ENCODE data around the gene OBSCN.

OBSCN gene

DNA sequence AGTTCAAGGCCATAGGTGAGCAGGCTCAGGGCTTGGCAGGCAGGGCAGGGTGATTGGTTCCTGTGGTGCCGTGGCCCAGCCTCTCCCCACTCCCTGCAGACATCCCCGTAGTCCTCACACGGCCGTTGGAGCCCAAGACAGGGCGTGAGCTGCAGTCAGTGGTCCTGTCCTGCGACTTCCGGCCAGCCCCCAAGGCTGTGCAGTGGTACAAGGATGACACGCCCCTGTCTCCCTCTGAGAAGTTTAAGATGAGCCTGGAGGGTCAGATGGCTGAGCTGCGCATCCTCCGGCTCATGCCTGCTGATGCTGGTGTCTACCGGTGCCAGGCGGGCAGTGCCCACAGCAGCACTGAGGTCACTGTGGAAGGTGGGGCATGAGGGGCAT is 71.9 kb downstream of the OBSCN start:
- DNase-seq, result no peak

DNA sequence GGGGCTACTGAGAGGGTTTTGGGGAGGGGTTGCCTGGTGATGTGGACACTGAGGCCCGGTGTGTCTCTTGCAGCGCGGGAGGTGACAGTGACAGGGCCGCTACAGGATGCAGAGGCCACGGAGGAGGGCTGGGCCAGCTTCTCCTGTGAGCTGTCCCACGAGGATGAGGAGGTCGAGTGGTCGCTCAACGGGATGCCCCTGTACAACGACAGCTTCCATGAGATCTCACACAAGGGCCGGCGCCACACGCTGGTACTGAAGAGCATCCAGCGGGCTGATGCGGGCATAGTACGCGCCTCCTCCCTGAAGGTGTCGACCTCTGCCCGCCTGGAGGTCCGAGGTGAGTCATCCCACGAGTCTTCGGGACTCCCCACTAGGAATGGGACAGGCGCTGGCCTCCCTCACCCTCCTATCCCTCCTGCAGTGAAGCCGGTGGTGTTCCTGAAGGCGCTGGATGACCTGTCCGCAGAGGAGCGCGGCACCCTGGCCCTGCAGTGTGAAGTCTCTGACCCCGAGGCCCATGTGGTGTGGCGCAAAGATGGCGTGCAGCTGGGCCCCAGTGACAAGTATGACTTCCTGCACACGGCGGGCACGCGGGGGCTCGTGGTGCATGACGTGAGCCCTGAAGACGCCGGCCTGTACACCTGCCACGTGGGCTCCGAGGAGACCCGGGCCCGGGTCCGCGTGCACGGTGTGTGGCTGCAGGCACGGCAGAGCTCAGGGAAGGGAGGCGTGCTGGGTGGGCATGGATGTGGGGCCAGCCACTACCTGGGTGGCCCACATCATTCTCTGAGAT is 72.5 kb downstream of the OBSCN start:
- DNase-seq, result no peak

DNA sequence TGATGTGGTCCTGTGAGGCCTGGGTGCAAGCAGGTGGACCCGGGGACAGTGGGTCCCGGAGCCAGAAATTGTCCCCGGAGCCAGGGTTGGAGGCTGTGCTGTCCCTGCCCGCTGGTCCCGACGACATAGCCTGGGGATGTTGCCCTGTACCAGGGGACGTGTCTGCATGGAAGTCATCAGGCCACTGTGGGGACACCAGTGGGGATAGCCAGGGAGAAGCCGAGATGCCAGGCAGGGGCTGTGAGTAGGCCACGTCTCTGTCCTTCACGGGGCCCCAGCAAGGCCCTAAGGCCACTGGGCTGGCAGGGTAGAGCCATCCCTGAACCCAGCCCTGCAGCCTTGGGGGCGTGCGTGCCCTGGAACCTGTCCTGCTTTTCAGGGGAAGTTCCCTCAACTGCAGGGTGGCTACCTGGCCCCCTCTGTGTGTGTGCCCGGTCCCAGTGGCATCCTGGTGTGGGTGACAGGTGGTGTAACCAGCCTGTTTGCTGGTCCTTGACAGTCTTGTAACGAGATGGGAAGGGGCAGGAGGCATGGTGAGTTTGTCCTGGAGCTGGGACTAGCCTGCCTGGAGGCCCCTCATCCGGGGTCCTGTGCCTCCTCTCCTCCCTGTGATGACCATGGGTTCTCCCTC is 73.2 kb downstream of the OBSCN start:
- no peak for DNase-seq

DNA sequence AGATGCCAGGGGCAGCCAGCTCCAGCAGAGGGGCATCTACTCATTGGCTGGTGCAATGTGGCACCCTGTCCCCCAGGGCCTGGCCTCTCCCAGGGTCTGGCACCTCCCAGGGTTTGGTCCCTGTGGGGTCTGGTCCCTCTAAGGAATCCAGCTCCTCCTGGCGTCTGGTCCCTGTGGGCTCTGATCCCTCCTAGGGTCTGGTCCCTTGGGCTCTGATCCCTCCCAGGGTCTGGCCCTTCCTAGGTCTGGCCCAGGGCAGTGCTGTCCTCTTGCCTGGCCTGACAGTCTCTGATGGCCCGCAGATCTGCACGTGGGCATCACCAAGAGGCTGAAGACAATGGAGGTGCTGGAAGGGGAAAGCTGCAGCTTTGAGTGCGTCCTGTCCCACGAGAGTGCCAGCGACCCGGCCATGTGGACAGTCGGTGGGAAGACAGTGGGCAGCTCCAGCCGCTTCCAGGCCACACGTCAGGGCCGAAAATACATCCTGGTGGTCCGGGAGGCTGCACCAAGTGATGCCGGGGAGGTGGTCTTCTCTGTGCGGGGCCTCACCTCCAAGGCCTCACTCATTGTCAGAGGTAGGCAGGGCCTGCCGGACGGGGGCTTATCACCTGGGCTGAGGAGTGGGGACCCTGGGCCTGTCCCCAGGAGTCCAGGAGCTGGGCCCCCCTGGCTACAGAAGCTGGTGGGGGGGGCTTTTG is 73.9 kb downstream of the OBSCN start:
- no peak for DNase-seq

DNA sequence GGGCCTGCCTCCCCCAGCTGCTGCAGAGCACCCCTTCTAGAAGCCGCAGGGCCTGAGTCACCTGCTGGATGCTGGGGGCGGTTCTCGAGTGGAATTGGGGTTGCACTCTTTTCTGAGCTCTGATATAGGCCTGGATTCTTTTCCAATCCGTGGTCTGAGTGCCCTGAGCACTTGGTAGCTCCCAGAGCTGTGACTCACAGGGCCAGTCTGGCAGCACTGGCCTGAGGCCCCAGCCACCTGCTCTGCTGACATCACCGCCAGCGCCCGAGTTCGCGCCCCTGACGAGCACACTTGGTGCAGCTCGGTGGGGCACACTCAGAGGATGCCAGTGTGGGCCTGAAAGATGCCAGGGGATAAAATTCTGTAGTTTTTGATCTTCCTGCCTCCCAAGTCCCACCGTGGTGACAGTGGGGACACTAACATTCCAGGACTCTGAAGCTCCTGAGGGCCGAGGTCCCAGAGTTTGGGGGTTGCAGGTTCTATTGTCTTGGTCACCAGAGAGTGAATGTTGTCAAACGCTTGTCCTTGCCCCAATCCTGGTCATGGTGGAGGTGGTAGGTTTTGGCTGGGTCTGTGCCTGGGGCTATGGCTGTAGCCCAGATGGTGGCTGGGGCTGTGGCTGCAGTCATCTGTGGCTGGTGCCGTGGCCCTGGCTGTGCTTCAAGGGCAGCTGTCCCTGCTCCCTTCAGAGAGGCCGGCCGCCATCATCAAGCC is 74.6 kb downstream of the OBSCN start:
- no peak for DNase-seq

DNA sequence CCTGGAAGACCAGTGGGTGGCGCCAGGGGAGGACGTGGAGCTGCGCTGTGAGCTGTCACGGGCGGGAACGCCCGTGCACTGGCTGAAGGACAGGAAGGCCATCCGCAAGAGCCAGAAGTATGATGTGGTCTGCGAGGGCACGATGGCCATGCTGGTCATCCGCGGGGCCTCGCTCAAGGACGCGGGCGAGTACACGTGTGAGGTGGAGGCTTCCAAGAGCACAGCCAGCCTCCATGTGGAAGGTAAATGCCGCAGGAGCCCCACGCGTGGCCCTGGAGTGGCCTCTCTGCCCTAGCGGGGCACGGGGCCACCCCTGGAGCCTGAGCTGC is 75.2 kb downstream of the OBSCN start:
- DNase-seq, result no peak

DNA sequence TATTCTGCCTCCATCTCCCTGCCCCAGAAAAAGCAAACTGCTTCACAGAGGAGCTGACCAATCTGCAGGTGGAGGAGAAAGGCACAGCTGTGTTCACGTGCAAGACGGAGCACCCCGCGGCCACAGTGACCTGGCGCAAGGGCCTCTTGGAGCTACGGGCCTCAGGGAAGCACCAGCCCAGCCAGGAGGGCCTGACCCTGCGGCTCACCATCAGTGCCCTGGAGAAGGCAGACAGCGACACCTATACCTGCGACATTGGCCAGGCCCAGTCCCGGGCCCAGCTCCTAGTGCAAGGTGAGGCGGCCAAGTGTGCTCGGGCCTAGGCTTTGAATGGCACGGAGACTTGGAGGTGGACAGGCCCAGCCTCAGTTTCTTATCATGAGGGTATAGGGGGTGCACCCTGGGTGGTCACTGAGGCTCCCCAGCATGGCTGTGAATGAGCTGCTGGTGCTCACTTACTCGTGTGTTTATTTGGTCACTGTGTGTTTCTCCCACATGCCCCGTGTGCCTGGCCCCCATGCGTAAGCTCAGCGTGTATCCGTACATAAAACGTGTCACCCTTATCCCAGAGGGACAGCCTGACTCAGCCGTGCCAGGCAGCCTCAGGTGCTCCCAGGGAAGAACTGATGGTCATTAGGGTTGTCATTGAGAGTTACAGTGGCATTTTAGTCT is 75.8 kb downstream of the OBSCN start:
- no peak for DNase-seq

DNA sequence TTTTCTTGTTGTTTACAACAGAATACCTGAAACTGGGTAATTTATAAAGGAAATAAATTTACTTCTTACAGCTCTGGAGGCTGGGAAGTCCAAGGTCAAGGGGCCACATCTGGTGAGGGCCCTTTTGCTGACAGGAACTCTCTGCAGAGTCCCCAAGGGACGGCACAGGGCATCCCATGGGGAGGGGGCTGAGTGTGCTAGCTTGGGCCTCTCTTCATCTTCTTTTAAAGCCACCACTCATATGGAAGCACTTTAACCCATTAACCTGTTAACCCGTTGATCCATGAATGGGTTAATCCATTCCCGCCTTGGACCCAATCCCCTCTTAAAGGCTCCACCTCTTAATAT is 76.3 kb downstream of the OBSCN start:
- DNase-seq, result no peak

DNA sequence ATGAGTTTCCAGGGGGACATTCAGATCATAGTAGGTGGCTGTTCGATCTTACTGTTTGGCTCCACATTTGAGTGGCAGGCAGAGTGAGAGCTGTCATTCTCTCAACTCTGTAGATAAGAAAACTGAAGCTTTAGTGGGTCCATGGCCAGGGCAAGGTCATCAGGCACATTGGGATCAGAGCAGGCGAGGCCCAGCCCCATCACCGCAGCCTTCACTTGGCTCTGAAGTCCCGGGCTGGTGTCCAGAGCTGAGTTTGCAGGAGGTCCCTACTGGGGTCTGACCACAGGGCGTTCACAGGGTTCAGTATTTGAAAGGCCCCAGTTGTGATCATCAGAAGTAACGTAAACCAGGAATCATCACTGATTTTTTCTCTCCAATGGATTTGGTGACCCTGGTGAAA is 76.7 kb downstream of the OBSCN start:
- no peak for DNase-seq

DNA sequence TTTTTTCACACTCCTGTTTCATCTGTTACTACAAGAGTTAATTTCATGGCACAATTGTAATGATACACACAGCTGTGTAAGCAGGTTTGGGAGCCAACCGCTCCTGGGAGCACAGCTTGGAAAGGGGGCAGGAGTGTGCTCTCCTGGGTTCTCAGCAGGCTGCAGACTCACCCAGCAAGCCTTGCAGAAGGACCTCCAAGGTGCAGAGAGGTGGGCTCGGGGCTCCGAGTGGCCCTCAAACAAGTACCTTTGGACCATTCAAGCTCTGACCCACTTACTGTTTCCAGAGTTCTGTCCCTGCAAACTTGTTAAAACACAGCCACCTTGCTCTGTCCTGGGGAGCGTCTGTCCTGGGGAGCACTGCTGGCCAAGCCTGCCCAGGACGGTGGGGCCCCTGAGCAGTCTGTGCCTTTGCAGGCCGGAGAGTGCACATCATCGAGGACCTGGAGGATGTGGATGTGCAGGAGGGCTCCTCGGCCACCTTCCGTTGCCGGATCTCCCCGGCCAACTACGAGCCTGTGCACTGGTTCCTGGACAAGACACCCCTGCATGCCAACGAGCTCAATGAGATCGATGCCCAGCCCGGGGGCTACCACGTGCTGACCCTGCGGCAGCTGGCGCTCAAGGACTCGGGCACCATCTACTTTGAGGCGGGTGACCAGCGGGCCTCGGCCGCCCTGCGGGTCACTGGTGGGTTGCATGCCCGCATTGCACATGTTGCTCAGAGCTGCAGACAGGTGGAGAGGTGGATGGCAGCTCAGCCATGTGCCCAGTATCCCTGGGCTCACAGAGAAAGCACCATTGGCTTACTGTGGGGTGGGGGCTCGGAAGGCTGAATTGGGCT is 78.0 kb downstream of the OBSCN start:
- DNase-seq, result no peak

DNA sequence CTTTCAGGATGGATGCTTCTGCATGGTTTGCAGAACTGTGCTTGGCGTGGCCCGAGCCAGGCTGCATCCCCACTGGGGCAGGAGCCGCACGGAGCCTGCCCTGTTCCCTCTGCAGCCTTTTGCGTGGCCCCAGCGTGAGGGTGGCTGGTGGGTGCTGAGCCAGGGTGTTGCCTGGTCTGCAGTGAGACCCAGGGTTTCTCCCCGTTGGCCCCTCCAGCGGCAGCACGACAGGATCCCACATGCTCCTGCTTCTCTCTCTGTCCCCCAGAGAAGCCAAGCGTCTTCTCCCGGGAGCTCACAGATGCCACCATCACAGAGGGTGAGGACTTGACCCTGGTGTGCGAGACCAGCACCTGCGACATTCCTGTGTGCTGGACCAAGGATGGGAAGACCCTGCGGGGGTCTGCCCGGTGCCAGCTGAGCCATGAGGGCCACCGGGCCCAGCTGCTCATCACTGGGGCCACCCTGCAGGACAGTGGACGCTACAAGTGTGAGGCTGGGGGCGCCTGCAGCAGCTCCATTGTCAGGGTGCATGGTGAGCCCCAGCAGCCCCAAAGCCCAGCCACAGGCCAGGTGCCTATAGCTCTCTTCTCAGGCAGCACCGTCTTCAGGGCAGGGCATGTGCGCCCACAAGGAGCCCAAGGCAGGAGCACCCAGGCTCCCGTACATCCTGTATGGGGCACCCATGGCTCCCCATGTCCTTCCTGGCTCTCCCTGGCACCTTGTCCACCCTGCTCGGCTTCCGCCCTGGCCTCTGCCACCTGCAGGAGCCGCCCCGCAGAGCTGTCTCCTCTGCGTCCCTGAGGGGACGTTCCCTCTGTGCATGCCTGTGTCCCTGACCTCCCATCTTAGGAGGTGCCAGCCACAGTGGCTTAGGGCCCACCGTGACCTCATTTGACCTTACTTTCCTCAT is 78.9 kb downstream of the OBSCN start:
- no peak for DNase-seq

DNA sequence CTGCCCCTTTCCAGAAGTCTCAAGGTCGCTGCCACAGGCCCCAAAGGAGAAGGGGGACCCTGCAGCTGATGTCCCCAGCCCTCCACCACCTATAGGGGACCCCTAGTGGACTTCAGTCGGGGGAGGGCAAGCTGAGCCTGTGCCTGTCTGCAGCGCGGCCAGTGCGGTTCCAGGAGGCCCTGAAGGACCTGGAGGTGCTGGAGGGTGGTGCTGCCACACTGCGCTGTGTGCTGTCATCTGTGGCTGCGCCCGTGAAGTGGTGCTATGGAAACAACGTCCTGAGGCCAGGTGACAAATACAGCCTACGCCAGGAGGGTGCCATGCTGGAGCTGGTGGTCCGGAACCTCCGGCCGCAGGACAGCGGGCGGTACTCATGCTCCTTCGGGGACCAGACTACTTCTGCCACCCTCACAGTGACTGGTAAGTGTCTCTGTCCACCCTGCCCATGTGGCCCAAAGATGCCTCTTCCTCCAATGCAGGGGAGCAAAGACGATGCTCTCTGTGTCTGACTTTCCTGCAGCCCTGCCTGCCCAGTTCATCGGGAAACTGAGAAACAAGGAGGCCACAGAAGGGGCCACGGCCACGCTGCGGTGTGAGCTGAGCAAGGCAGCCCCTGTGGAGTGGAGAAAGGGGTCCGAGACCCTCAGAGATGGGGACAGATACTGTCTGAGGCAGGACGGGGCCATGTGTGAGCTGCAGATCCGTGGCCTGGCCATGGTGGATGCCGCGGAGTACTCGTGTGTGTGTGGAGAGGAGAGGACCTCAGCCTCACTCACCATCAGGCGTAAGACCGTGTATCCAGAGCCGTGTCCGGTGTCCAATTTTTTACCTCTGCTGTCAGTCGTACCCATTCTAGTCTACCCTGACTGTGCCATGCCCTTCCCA is 79.9 kb downstream of the OBSCN start:
- DNase-seq, result no peak

DNA sequence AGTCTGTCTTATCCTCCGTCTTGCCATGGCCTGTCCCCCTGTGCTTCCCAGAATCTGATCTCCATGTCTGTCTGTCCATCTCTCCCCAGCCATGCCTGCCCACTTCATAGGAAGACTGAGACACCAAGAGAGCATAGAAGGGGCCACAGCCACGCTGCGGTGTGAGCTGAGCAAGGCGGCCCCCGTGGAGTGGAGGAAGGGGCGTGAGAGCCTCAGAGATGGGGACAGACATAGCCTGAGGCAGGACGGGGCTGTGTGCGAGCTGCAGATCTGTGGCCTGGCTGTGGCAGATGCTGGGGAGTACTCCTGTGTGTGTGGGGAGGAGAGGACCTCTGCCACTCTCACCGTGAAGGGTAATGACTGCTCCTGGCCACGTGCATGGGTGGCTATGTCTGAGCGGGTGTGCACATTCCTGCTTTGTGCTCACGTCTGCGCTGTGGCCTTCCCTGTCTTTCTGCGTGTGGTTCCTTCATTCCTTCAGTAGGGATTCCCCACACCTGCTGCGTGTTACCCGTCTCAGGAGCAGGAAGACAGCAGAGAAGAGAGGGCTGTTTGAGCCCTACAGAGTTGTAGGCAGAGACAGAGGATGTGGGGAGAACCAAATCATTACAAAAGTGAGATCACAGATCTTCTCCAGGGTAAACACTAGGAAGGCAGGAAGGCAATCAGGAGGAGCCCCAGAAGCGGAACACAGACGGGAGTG is 80.8 kb downstream of the OBSCN start:
- DNase-seq, result no peak

DNA sequence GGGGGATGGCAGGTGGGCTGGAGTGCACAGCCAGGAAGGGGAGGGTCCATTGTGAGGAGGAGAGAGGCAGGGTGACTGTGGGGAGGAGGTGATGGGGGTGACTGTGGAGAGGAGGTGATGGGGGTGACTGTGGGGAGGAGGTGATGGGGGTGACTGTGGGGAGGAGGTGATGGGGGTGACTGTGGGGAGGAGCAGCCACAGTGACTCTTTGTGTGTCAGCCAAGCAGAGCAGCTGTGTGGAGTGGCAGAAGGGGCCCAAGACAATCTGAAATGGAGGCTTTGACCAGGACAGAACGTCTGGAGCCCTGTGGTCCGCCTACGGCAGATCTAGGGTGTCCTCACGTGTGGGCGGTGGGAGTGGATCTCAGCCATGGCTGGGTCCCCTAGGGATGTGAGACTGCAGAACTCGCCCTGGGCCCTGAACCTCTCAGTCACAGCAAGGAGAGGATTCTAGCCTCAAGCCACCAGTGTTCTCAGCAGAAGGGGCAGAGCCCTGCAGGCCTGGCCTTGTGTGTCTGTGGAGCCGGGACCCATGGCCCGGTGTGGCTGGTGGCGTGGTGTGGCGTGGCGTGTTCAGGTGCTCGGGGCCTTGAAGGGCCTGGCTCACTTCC is 81.5 kb downstream of the OBSCN start:
- no peak for DNase-seq

DNA sequence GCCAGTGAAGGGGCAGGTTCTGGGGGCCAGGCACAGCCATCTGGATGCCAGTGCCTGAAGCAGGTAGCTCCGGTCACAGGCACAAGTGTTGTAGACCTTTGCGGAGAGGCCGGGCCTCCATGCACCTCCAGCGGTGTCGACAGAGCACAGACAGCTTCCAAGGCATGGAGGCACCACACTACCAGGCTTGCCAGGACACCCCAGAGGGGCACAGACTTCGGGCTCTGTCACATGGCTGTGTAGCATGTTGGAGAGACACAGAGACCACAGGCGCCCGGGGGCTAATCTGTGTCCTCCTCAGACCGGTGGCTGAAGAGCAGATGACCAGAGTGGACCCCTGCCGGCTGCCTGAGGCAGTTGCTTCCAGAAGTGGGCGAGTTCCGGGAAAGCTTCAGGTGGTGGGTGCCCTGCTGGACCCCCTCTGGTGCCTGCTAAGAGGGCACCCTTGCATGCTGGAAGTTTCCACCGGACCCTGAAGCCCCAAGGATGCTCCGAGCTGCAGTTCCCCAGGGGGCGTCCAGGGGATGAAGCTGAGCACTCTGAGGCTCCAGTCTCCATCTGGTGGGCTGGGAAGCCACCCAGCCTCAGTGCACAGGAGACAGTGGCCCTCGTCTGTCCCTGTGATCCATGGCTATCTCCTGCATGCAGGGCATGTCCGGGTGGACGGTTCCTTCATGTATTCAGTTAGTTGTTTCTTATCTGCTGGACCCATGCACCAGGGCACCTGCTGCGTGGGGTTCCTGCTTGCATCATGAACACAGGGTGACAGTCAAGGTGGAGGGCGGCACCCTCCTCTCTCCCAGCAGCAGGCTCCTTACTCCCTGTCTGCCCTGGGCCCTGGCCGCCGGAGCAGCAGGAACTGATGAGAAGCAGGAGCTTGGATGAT is 82.4 kb downstream of the OBSCN start:
- no peak for DNase-seq

DNA sequence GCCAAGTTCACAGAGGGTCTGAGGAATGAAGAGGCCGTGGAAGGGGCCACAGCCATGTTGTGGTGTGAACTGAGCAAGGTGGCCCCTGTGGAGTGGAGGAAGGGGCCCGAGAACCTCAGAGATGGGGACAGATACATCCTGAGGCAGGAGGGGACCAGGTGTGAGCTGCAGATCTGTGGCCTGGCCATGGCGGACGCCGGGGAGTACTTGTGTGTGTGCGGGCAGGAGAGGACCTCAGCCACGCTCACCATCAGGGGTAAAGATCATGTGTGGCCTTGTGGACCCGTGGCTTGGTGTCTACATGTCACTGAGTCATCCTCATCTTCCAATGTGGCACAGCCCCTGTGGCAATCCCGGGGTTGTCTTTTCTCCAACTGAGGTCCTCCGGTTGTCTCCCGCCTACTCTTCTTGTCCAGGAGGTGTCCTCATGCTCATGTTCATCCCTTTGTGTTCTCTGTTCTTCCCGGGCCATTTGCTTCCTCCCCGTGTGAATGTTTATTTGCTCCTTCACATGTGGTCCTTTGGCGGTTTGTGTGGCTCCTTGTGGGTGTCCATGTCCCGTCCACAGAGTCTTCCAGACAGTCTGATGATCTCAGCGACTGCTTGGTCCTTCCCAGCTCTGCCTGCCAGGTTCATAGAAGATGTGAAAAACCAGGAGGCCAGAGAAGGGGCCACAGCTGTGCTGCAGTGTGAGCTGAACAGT is 84.2 kb downstream of the OBSCN start:
- DNase-seq, result no peak

DNA sequence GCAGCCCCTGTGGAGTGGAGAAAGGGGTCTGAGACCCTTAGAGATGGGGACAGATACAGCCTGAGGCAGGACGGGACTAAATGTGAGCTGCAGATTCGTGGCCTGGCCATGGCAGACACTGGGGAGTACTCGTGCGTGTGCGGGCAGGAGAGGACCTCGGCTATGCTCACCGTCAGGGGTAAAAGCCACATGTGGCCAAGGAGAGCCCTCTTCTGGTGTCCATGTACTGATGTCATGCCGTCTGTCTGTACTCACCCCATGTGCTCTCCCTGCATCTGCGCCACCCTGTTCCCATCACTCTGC is 84.7 kb downstream of the OBSCN start:
- no peak for DNase-seq

Measured in RPMI8226 (cell line).